IMR-90 (cell line): ENCODE data around the gene HSPA13. TPM values are rescaled to one million over a fixed set of nuclear protein-coding genes. Genes with fewer than 3 reads are reported as not detected.

Experiments
- ATAC-seq: fragments of 200-7000 bp; cut with Tn5 transposase; 2 replicates; pipeline ENCODE4 v1.9.1; 2020; ENCODE audit warnings: low read depth, mild to moderate bottlenecking, moderate library complexity
- BruUV-seq: library from RNA; stranded (reverse); fragments of 400-500 nt; replicated peaks from 2 replicates; lab custom pipeline; 2021; lab: Mats Ljungman, UMichigan
- CTCF ChIA-PET: fragments of 300-600 bp; formaldehyde crosslinking; extraction: SDS; loops from one replicate; lab custom pipeline; 2021; ENCODE audit warnings: antibody characterized with exemption; lab: Yijun Ruan, JAX
- POLR2A ChIA-PET: fragments of 300-600 bp; sonication (Branson Sonifier 250); formaldehyde crosslinking; loops from one replicate; lab custom pipeline; 2022; ENCODE audit warnings: antibody characterized with exemption; ENCODE audit not compliant: unreplicated experiment; lab: Charles Lee
- DNase-seq: peaks from one replicate; pipeline ENCODE4 v3.0.0; 2013
- H2AFZ ChIP-seq: replicated peaks from 2 replicates; pipeline ENCODE3; 2013; ENCODE audit warnings: low read length, mild to moderate bottlenecking; ENCODE audit not compliant: poor library complexity
- H2AK5ac ChIP-seq: 2 replicates; pipeline ENCODE4 v1.6.1; 2013; ENCODE audit warnings: low read depth, low read length, inconsistent platforms
- H2AK9ac ChIP-seq: replicated peaks from 2 replicates; pipeline ENCODE3; 2013; ENCODE audit warnings: mild to moderate bottlenecking, low read depth, low read length, moderate library complexity; ENCODE audit not compliant: poor library complexity
- H2BK120ac ChIP-seq: 2 replicates; pipeline ENCODE4 v1.6.1; 2013; ENCODE audit warnings: low read depth, low read length, inconsistent platforms
- H2BK15ac ChIP-seq: 3 replicates; pipeline ENCODE4 v1.6.1; 2013; ENCODE audit warnings: low read depth, low read length, inconsistent platforms
- H2BK20ac ChIP-seq: 2 replicates; pipeline ENCODE4 v1.6.1; 2013; ENCODE audit warnings: low read depth, mild to moderate bottlenecking, inconsistent platforms, low read length, moderate library complexity
- H2BK5ac ChIP-seq: 2 replicates; pipeline ENCODE4 v1.6.1; 2013; ENCODE audit warnings: mild to moderate bottlenecking, low read depth, low read length, inconsistent platforms; ENCODE audit not compliant: poor library complexity, severe bottlenecking
- H3K14ac ChIP-seq: replicated peaks from 2 replicates; pipeline ENCODE4 v1.6.1; 2013; ENCODE audit warnings: low read depth, low read length, inconsistent platforms
- H3K18ac ChIP-seq: 2 replicates; pipeline ENCODE4 v1.6.1; 2013; ENCODE audit warnings: low read depth, low read length, control low read depth
- H3K23ac ChIP-seq: 2 replicates; pipeline ENCODE4 v1.6.1; 2013; ENCODE audit warnings: low read depth, low read length, inconsistent platforms
- H3K27ac ChIP-seq: 2 replicates; pipeline ENCODE4 v1.5.1; 2013; ENCODE audit warnings: mild to moderate bottlenecking, control low read depth, low read length; ENCODE audit not compliant: insufficient read depth
- H3K27me3 ChIP-seq: 2 replicates; pipeline ENCODE4 v1.6.1; 2013; ENCODE audit warnings: low read length; ENCODE audit not compliant: control insufficient read depth, insufficient read depth
- H3K36me3 ChIP-seq: 2 replicates; pipeline ENCODE4 v1.6.1; 2013; ENCODE audit warnings: low read length, mixed read lengths; ENCODE audit not compliant: control insufficient read depth, insufficient read depth
- H3K4ac ChIP-seq: 2 replicates; pipeline ENCODE4 v1.6.1; 2013; ENCODE audit warnings: low read depth, low read length, inconsistent platforms
- H3K4me1 ChIP-seq: 2 replicates; pipeline ENCODE4 v1.6.1; 2013; ENCODE audit warnings: low read length, mixed read lengths; ENCODE audit not compliant: control insufficient read depth, insufficient read depth
- H3K4me2 ChIP-seq: 2 replicates; pipeline ENCODE4 v1.6.1; 2013; ENCODE audit warnings: low read depth, mild to moderate bottlenecking, control low read depth, low read length, moderate library complexity
- H3K4me3 ChIP-seq: 2 replicates; pipeline ENCODE4 v1.5.1; 2013; ENCODE audit warnings: low read depth, mild to moderate bottlenecking, control low read depth, low read length, moderate library complexity; ENCODE audit not compliant: insufficient read depth
- H3K56ac ChIP-seq: 2 replicates; pipeline ENCODE4 v1.6.1; 2013; ENCODE audit warnings: low read length, inconsistent platforms; ENCODE audit not compliant: insufficient read depth; ENCODE audit errors: extremely low read depth
- H3K79me1 ChIP-seq, 2 experiments: 2 replicates each; pipeline ENCODE4 v1.6.1; 2013; ENCODE audit warnings: low read length in 2 of 2, inconsistent platforms in 1 of 2, low read depth in 1 of 2
- H3K9ac ChIP-seq: 2 replicates; pipeline ENCODE4 v1.6.1; 2013; ENCODE audit warnings: low read depth, low read length, control low read depth
- H3K9me1 ChIP-seq: 2 replicates; pipeline ENCODE4 v1.6.1; 2013; ENCODE audit warnings: low read length, inconsistent platforms; ENCODE audit not compliant: insufficient read depth
- H3K9me3 ChIP-seq: 2 replicates; pipeline ENCODE4 v1.6.1; 2013; ENCODE audit warnings: low read length; ENCODE audit not compliant: control insufficient read depth, insufficient read depth
- H4K20me1 ChIP-seq: 2 replicates; pipeline ENCODE4 v1.6.1; 2013; ENCODE audit warnings: low read length, inconsistent platforms; ENCODE audit not compliant: insufficient read depth
- H4K5ac ChIP-seq: 2 replicates; pipeline ENCODE4 v1.6.1; 2013; ENCODE audit warnings: mild to moderate bottlenecking, low read depth, low read length, control low read depth
- H4K8ac ChIP-seq, 2 experiments: 2 replicates each; pipeline ENCODE4 v1.6.1; 2013; ENCODE audit warnings: low read depth in 2 of 2, low read length in 2 of 2, control low read depth in 1 of 2, inconsistent platforms in 1 of 2
- H4K91ac ChIP-seq: 2 replicates; pipeline ENCODE4 v1.6.1; 2013; ENCODE audit warnings: low read depth, low read length, inconsistent platforms; ENCODE audit not compliant: insufficient read depth
- CEBPB ChIP-seq: IDR thresholded peaks from 2 replicates; pipeline ENCODE4 v1.6.1; 2012; ENCODE audit warnings: low read depth, low read length, improper control_type of control experiment
- MAFK ChIP-seq: IDR thresholded peaks from 2 replicates; pipeline ENCODE4 v1.6.1; 2012; ENCODE audit warnings: low read depth, low read length, improper control_type of control experiment
- RCOR1 ChIP-seq: IDR thresholded peaks from 2 replicates; pipeline ENCODE4 v1.6.1; 2012; ENCODE audit warnings: mild to moderate bottlenecking, low read length, improper control_type of control experiment; ENCODE audit not compliant: insufficient replicate concordance
- RFX5 ChIP-seq: IDR thresholded peaks from 2 replicates; pipeline ENCODE4 v1.8.0; 2012; ENCODE audit warnings: low read depth, mild to moderate bottlenecking, low read length, moderate library complexity
- WGBS, 2 experiments: methylation state at CpG; one replicate each; pipeline versions ENCODE4 v1.1.5 to v1.1.7; 2013; ENCODE audit warnings: missing lambda C conversion rate in 2 of 2; ENCODE audit not compliant: insufficient read length in 1 of 2; ENCODE audit errors: extremely low coverage in 2 of 2; 5-methylcytosine and 5-hydroxymethylcytosine counted together
- dilution Hi-C: fragments of 300-500 bp; cut with HindIII; formaldehyde crosslinking; loops from one replicate; pipeline ENCODE4 v1.14.3; 2018; ENCODE audit warnings: low sequenced_read_pairs; ENCODE audit not compliant: unreplicated experiment
- in situ Hi-C: fragments of 300-500 bp; cut with MboI; formaldehyde crosslinking; loops from 3 replicates; pipeline ENCODE4 v1.14.3; 2019; ENCODE audit warnings: low sequenced_read_pairs, inconsistent platforms, mixed read lengths
- intact Hi-C: fragments of 100-400 bp; cut with micrococcal nuclease; formaldehyde crosslinking; loops from 2 replicates; pipeline ENCODE4 v1.10.0; 2022
- polyA plus RNA-seq, 3 experiments: library from polyadenylated mRNA; depleted of rRNA; stranded (reverse); fragments of >200 nt; gene quantifications; 2 replicates each; pipeline ENCODE4 v1.2.3, GENCODE V29; 2012; ENCODE audit warnings: low replicate concordance in 1 of 3
- total RNA-seq: library from RNA; depleted of rRNA; stranded (reverse); fragments of >200 nt; gene quantifications from 2 replicates; pipeline ENCODE4 v1.2.3, GENCODE V29; 2012

The HSPA13 gene
- total and polyA plus RNA-seq, 2 of the 4 experiments (the other 2 are of a cell fraction), result 16.3 to 43.7 TPM

GRCh38 chr21:14366998-14367397 lies 15.9 kb downstream of the HSPA13 start:
- intact Hi-C loops, result no loop called here
- no TSS peak for BruUV-seq

More at GRCh38 chr21:14366998-14367397, 15.9 kb downstream of the HSPA13 start:
- Histone ChIP-seq H2AFZ (no peak overlapping the region), H3K4ac (no peak overlapping the region), H3K23ac (no peak overlapping the region), H4K20me1 (no peaks in the 10 kb centered on the region), H3K56ac (no peak overlapping the region), H2AK5ac (no peak overlapping the region), H4K91ac (no peak overlapping the region), H3K79me1 (no peaks in the 10 kb centered on the region), H2BK5ac (no peak overlapping the region), H3K9me1 (no peaks in the 10 kb centered on the region; the same call in 1 of the 2 replicates), H3K27me3 (no peaks in the 10 kb centered on the region), H3K18ac (no peak overlapping the region), H3K36me3 (no peaks in the 10 kb centered on the region), H4K8ac (no peak overlapping the region), H4K5ac (no peak overlapping the region), H2AK9ac (no peak overlapping the region), H3K14ac (no peak overlapping the region), H2BK15ac (no peak overlapping the region), H3K27ac (no peak overlapping the region), H3K9ac (no peak overlapping the region), H3K4me1 (no peaks in the 10 kb centered on the region), H3K9me3 (no peaks in the 10 kb centered on the region), H2BK120ac (no peak overlapping the region), H3K4me3 (no peak overlapping the region), H3K4me2 (no peak overlapping the region), H2BK20ac (no peak overlapping the region)
- POLR2A ChIA-PET, result no interaction called here
- TF ChIP-seq RFX5 (no peak), RCOR1 (no peak), CEBPB (no peak), MAFK (no peak)
- no peak for ATAC-seq
- CTCF ChIA-PET, result no interaction called here
- dilution Hi-C loops (no loop called here), in situ Hi-C loops (no loop called here)
- no peak for DNase-seq
- no CpG with 5 or more reads among the region's 3 CpGs for WGBS, 2 experiments
